ENCODE measurements around the gene KLK14. TPM values are rescaled to one million over a fixed set of nuclear protein-coding genes. Genes with fewer than 3 reads are reported as not detected.

KLK14 gene
- total RNA-seq, 1 experiment from 2014 or later: 0.30 TPM

DNA sequence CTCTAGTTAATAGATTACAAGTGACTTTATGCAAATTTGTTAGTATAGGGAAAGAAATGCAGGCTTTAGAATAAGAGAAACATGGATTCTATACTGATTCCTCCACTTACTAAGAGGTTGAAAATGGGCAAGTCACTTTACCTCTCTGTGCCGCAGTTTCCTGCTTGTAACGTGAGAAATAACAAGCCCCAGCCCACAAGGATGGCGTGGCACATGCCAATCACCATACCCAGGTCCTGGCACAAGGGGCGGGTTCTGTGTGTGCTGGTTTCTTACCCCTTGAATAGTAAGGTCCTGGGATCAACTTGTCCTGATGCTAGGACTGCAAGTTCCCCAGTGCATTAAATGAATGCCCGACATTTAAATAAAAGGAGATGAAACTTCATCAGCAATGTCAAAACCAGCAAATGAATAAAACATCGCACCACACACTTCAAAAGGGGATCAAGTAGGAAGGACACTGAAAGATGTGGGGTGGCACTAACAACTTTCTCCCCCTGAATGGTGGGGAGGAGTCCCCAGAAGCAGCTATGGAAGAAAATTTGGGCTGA is 34.1 kb upstream of the KLK14 start:
- Mint-ChIP-seq H3K27me3 (ENCODE audit: insufficient read depth, unreplicated experiment) (no peaks in the 10 kb centered on the region), H3K4me3 (ENCODE audit: unreplicated experiment) (no peak overlapping the region), H3K36me3 (ENCODE audit: insufficient read depth, unreplicated experiment) (no peaks in the 10 kb centered on the region), H3K9me3 (ENCODE audit: unreplicated experiment) (peaks cover 9% of the 10 kb centered on the region), H3K27ac (ENCODE audit: low read depth, unreplicated experiment) (no peak overlapping the region), H3K4me1 (ENCODE audit: insufficient read depth, unreplicated experiment) (no peaks in the 10 kb centered on the region)
- ChIA-PET POLR2A (no interaction called here), CTCF (no interaction called here)
- intact Hi-C loops (cut with micrococcal nuclease): no loop called here
- TF ChIP-seq, protein P1, sequence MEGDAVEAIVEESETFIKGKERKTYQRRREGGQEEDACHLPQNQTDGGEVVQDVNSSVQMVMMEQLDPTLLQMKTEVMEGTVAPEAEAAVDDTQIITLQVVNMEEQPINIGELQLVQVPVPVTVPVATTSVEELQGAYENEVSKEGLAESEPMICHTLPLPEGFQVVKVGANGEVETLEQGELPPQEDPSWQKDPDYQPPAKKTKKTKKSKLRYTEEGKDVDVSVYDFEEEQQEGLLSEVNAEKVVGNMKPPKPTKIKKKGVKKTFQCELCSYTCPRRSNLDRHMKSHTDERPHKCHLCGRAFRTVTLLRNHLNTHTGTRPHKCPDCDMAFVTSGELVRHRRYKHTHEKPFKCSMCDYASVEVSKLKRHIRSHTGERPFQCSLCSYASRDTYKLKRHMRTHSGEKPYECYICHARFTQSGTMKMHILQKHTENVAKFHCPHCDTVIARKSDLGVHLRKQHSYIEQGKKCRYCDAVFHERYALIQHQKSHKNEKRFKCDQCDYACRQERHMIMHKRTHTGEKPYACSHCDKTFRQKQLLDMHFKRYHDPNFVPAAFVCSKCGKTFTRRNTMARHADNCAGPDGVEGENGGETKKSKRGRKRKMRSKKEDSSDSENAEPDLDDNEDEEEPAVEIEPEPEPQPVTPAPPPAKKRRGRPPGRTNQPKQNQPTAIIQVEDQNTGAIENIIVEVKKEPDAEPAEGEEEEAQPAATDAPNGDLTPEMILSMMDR (IDR thresholded peaks at IDR 0.05; ENCODE audit: unreplicated experiment): no peak
- BruUV-seq (replicated peaks): no TSS peak
- DNase-seq (ENCODE audit: unreplicated experiment): no peak

DNA sequence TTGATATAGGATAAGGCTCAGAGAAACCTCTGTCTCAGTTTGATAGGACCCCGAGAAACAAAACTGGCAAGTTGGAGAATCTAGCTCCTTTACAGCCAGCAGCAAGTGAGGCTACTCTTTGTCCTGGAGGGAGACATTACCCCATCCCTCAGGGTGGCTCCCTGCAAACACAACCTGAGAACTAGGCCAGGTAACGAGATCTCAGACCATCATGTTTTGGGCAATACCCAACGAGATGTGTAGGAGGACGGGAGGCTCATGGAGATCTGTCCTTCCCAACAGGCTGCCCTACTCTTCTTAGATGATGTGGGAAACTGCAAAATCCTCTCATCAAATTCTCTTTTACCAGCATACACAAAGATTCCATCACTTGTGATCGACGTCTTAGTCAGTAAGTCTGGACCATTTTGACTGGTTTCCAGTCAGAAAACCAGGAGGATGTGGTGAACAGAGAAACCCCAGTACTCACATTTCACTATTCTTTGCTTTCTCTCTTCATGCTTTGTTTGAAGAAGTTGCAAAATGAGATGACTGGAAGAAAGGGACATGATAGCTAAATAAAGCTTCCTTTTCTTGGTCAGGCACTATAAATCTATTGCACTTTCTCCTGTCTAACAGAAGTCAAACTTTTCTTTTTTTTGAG is 31.5 kb upstream of the KLK14 start:
- no TSS peak for BruUV-seq (replicated peaks)
- no peaks in the 10 kb centered on the region for H3K27me3 Mint-ChIP-seq (ENCODE audit: insufficient read depth, unreplicated experiment)
- H3K4me3 Mint-ChIP-seq (ENCODE audit: unreplicated experiment): no peak overlapping the region
- H3K9me3 Mint-ChIP-seq (ENCODE audit: unreplicated experiment): no peaks in the 10 kb centered on the region
- ChIA-PET POLR2A (no interaction called here), CTCF (interaction anchor here (0.5 to 0.8 kb wide), 2 partner anchors 54 to 491 kb away, joined by 3 to 6 read pairs; no protein-coding TSS in a partner anchor)
- no peak overlapping the region for H3K27ac Mint-ChIP-seq (ENCODE audit: low read depth, unreplicated experiment)
- H3K36me3 Mint-ChIP-seq (ENCODE audit: insufficient read depth, unreplicated experiment): no peaks in the 10 kb centered on the region
- no peaks in the 10 kb centered on the region for H3K4me1 Mint-ChIP-seq (ENCODE audit: insufficient read depth, unreplicated experiment)
- intact Hi-C loops (cut with micrococcal nuclease): no loop called here
- DNase-seq (ENCODE audit: unreplicated experiment): no peak
- TF ChIP-seq, protein P1 (IDR thresholded peaks at IDR 0.05; ENCODE audit: unreplicated experiment): no peak

DNA sequence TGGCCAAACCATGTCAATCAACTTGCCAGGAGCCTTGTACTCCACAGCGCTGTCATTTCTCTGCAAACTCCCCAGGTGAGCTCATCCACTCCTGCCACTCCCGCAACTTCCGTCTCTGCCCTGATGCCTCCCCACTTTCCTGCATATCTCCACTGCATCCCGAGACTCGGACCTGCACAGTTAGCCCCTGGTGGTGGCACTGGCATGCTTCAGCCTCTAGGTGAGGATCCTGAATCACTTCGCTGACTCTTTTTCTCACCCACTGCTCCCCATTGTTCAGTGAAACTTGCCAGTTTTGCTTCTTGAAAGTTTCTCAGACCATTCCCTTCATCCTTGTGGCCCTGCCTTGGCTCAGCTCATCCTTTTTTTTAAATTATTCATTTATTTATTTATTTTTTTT is 28.9 kb upstream of the KLK14 start:
- H3K27ac Mint-ChIP-seq (ENCODE audit: low read depth, unreplicated experiment): no peak overlapping the region
- ChIA-PET CTCF (interaction anchor here (0.6 to 1.5 kb wide), 3 partner anchors 15 to 360 kb away, joined by 3 to 4 read pairs (median 4); no protein-coding TSS in a partner anchor), POLR2A (no interaction called here)
- intact Hi-C loops (cut with micrococcal nuclease): no loop called here
- H3K4me3 Mint-ChIP-seq (ENCODE audit: unreplicated experiment): no peak overlapping the region
- BruUV-seq (replicated peaks): no TSS peak
- no peak for DNase-seq (ENCODE audit: unreplicated experiment)
- H3K4me1 Mint-ChIP-seq (ENCODE audit: insufficient read depth, unreplicated experiment): peaks cover 8% of the 10 kb centered on the region
- TF ChIP-seq, protein P1 (IDR thresholded peaks at IDR 0.05; ENCODE audit: unreplicated experiment): peak; percentile 8
- H3K9me3 Mint-ChIP-seq (ENCODE audit: unreplicated experiment): no peaks in the 10 kb centered on the region
- no peaks in the 10 kb centered on the region for H3K36me3 Mint-ChIP-seq (ENCODE audit: insufficient read depth, unreplicated experiment)
- no peaks in the 10 kb centered on the region for H3K27me3 Mint-ChIP-seq (ENCODE audit: insufficient read depth, unreplicated experiment)

DNA sequence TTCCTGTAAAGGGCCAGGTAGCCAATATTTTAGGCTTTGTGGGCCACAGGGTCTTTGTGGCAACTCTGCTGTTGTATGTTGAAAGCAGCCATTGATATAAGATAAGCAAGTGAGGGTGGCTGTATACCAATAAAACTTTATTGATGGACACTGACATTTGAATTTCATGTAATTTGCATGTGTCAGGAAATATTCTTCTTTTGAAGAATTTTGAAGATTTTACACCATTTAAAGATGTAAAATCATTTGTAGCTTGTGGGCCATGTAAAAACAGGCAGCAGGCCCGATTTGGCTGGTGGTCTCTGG is 27.9 kb upstream of the KLK14 start:
- no peaks in the 10 kb centered on the region for H3K27me3 Mint-ChIP-seq (ENCODE audit: insufficient read depth, unreplicated experiment)
- no peak for DNase-seq (ENCODE audit: unreplicated experiment)
- no peaks in the 10 kb centered on the region for H3K36me3 Mint-ChIP-seq (ENCODE audit: insufficient read depth, unreplicated experiment)
- intact Hi-C loops (cut with micrococcal nuclease): no loop called here
- no peak overlapping the region for H3K4me3 Mint-ChIP-seq (ENCODE audit: unreplicated experiment)
- TF ChIP-seq, protein P1 (IDR thresholded peaks at IDR 0.05; ENCODE audit: unreplicated experiment): no peak
- H3K27ac Mint-ChIP-seq (ENCODE audit: low read depth, unreplicated experiment): no peak overlapping the region
- POLR2A ChIA-PET: no interaction called here
- no TSS peak for BruUV-seq (replicated peaks)
- CTCF ChIA-PET: interaction anchor here (0.6 to 1.2 kb wide), 4 partner anchors 14 to 149 kb away, joined by 3 to 4 read pairs (median 3); no protein-coding TSS in a partner anchor
- no peaks in the 10 kb centered on the region for H3K9me3 Mint-ChIP-seq (ENCODE audit: unreplicated experiment)
- H3K4me1 Mint-ChIP-seq (ENCODE audit: insufficient read depth, unreplicated experiment): peaks cover 15% of the 10 kb centered on the region
